MG63 (cell line): ENCODE results near the gene SUSD6. TPM values are rescaled to one million over a fixed set of nuclear protein-coding genes. Genes with fewer than 3 reads are reported as not detected.
"Not testable (repeated sequence)": the region's sequence is repeated elsewhere in the genome, so short reads cannot be mapped to it uniquely, and the experiment has no call there.

Experiments used
- DNase-seq: peaks from one replicate; pipeline ENCODE4 v3.0.0-alpha.2; 2020
- H3K27me3 ChIP-seq: fragments of 250-450 bp; sonication (Bioruptor Pico); 2 replicates; pipeline ENCODE4 v1.5.1; 2020; ENCODE audit warnings: mild to moderate bottlenecking, moderate library complexity
- H3K36me3 ChIP-seq: fragments of 250-450 bp; sonication (Bioruptor Pico); 2 replicates; pipeline ENCODE4 v1.5.1; 2020; ENCODE audit warnings: mild to moderate bottlenecking, moderate library complexity
- H3K4me3 ChIP-seq: fragments of 250-450 bp; sonication (Bioruptor Pico); 2 replicates; pipeline ENCODE4 v1.5.1; 2020; ENCODE audit warnings: mild to moderate bottlenecking, moderate library complexity
- H3K9me3 ChIP-seq: fragments of 250-450 bp; sonication (Bioruptor Pico); 2 replicates; pipeline ENCODE4 v1.5.1; 2020; ENCODE audit warnings: mild to moderate bottlenecking, moderate library complexity
- total RNA-seq: library from RNA; depleted of rRNA; stranded (reverse); fragments of >200 nt; shearing (Covaris generic); gene quantifications from 2 replicates; pipeline ENCODE4 v1.2.3, GENCODE V29; 2014; ENCODE audit warnings: low replicate concordance

SUSD6 gene
- total RNA-seq, 1 experiment from 2014 or later, result 3.1 TPM

DNA sequence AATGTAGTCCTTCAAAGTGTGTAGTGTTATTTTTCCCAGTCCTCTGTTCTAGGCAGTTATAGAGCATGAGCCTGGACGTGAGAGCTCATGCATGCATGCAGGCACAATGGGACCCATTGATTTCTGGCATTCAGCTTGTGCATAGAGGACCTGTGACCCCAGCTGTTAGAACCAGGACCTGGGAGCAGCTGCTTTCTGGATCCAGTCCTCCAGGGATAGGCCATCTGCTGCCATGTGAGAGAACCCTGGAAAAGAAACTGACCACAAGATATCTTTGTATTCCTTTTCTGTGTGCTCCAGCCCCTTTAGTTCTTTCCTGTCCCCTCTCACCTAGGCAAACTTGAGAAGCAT is 76.9 kb downstream of the SUSD6 start:
- DNase-seq, result no peak
- Histone ChIP-seq H3K4me3 (no peak overlapping the region), H3K27me3 (no peaks in the 10 kb centered on the region)

DNA sequence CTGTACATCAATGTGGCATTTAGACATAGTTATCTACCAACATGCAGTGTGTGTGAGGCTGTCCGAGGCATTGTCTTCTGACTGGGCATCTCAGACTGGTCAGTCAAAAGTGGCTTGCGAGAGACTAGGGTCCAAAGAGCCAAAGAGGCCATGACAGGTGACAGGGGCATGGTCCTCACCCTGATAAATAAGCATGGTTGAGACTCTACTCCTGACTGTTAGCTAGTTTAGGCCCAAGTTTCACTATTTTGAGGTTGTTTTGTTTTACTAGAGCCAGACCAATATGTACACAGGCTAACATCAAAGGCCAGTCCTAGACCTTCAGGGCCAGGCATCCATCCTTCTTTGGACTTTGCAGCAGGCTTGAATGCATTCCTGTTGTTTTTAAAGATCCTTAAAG is 78.6 kb downstream of the SUSD6 start:
- Histone ChIP-seq H3K27me3 (no peaks in the 10 kb centered on the region), H3K36me3 (no peaks in the 10 kb centered on the region), H3K4me3 (no peak overlapping the region), H3K9me3 (no peaks in the 10 kb centered on the region)
- no peak for DNase-seq

More for the DNA sequence above, 76.9 kb downstream of the SUSD6 start:
- no peaks in the 10 kb centered on the region for H3K9me3 ChIP-seq
- H3K36me3 ChIP-seq, result no peaks in the 10 kb centered on the region

DNA sequence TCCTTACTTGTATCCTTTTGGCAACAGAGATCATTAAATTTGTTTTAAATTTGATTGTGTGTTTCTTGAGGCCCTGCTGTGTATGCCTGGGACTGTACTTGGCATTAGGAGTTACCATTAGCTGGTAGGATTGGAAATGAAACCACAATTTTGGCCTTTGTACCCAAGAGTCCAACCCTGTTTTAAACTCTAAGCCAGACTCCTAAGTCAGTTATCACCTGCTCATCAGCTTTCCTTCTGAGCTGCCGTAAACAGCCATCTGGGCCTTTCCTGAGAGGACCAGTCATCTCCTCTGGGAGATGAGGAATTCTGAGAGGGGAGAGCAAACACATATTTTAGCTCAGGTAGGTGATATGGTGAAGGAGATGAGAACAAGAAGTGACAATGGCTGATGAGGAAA is 81.2 kb downstream of the SUSD6 start:
- no peaks in the 10 kb centered on the region for H3K9me3 ChIP-seq
- no peak overlapping the region for H3K4me3 ChIP-seq
- no peak for DNase-seq
- no peaks in the 10 kb centered on the region for H3K36me3 ChIP-seq
- H3K27me3 ChIP-seq, result no peaks in the 10 kb centered on the region

DNA sequence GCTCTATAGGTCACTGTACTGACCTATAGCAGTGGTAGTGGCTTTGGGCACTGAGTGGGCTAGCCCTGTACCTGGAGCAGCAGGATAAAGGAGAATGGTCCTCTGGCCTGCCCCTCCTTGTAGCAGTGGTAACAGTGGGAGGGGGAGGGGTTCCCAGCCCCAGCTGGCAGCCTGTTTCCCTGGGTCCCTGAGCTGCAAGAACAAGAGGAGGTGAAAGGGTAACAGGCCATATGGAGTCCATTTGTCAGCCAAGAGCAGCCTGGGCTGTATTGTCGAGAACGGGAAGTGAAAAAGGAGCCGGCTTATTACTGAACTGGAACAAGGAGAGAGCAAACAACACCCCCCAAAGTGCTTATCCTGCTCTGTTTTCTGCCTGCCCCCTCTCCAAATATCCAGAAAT is 81.7 kb downstream of the SUSD6 start:
- DNase-seq, result no peak
- no peak overlapping the region for H3K4me3 ChIP-seq
- H3K9me3 ChIP-seq, result no peaks in the 10 kb centered on the region
- no peaks in the 10 kb centered on the region for H3K36me3 ChIP-seq
- H3K27me3 ChIP-seq, result no peaks in the 10 kb centered on the region

DNA sequence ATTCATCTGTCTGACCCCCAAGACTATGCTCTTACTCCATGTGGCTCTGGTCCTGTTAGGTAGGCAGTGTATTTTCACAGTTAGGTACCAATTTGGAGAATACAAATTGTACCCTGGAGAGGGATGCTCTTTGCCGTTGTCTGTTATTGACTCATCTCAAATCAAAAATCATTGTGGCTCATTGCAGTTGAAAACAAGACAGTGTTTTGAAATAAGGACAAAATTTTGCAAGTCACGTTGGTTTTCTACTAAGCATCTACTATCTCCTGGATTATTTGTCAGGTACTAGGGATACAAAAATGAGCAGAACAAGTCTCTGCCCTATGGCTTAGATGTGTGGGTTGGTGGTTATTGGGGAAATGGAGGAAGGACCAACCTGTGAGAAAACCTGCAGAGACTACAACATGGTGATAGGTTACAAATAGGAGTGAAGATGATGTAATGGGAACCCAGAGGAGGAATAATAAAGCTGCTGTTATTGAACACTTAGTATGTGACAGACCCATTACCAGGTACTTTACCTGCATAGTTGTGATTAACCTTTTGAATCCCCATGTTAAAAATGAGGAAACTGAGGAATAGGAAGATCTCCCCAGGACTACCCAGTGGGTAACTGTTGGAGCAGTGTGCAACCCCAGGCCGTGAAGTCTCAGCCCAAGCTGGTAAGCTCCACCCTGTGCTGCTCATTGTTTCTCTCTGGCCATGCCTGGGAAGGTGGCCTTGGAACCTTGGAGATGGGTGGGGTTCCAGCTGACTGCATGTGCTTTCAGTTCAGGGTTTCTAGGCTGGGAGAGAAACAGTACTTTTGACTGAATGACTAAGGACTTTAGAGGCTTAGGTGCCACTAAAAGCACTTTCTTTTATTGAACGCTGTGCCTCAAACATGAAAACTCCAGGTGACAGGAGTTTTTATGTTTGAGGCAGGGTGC is 82.7 kb downstream of the SUSD6 start:
- Histone ChIP-seq H3K36me3 (no peaks in the 10 kb centered on the region), H3K9me3 (no peaks in the 10 kb centered on the region), H3K4me3 (no peak overlapping the region), H3K27me3 (no peaks in the 10 kb centered on the region)
- no peak for DNase-seq

DNA sequence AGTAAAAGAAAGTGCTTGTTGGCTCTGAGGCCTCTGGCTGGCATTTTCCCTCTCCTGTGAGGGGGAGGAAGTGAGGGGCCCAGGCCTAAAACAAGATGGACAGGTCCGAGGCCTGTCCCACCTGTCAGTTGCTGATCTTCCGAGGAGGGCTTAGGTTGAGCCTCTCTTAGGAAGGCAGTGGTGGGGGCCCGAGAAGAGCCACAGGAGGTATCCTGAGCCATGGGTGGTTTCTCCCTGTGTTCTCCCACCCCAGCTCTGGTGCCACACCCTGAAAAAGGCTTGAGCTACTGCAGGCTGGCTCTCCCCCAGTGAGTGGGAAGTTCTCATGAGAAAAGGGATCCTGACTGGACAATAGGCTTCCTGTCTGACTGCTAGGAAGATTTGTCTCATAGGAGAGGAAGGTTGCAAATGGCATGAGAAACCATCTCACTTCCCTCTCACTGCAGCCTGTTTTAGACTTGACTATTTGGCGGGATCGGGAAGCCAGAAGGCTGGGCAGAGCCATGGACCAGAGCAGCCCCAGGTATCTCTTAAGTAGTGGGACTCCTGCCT is 83.4 kb downstream of the SUSD6 start:
- DNase-seq, result no peak
- H3K4me3 ChIP-seq, result no peak overlapping the region
- no peaks in the 10 kb centered on the region for H3K36me3 ChIP-seq
- no peaks in the 10 kb centered on the region for H3K27me3 ChIP-seq
- no peaks in the 10 kb centered on the region for H3K9me3 ChIP-seq

DNA sequence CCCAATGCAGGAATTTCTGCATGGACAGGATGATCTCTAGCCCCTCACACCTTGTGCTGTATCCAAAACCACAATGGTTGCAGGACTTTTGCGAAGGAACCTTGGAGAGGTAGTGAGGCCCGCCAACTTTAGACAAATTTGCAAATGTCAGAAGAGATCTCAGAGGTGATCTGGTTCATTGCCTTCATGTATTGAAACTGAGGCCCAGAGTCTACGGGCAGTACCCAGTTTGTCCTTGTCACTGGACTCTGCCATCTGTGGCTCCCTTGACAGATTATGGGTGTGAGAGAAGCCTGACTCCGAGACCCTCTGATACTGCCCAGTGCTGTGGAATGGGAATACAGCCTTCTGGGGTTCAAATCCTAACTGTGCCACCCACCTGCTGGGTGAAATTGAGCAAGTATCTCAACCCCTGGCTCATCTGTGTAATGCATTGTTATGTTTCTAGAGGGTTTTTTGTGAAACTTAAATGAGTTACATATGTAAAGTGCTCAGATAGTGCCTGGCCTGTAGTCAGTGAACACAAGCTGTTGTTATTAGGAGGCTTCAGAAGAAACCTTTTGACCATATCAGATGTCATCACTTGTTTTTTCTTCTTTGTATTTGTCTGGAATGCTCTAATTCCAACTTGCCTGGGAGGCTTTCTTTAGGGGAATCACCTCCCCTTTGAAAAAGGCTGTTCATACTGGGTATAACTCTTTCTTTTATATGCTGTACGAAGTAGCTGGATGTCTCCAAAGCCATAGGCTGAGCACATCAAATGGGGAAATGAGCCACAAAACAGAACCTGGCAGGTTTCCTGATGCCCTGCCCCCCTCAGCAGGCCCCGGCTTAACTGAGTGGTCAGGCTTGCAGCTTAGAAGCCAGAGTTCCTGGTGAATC is 84.2 kb downstream of the SUSD6 start:
- Histone ChIP-seq H3K9me3 (no peaks in the 10 kb centered on the region), H3K27me3 (no peaks in the 10 kb centered on the region), H3K4me3 (no peak overlapping the region), H3K36me3 (no peaks in the 10 kb centered on the region)
- DNase-seq, result peak; percentile 32

DNA sequence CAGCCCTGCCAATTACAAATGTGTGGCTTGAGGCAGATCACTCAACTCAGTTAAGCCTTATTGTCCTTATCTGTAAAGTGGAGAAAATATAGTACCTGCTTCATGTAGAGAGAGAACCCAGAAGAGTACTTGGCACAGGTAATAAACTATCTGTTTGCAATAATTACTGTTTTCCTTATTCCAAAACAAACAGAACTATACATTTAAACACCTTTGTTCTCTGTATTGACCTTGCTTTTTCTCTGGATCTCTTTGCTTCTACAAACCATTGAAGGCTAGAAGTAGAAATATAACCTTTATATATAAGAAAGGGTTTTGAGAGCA is 84.8 kb downstream of the SUSD6 start:
- DNase-seq, result no peak
- no peaks in the 10 kb centered on the region for H3K27me3 ChIP-seq
- H3K36me3 ChIP-seq, result no peaks in the 10 kb centered on the region
- H3K4me3 ChIP-seq, result no peak overlapping the region
- H3K9me3 ChIP-seq, result no peaks in the 10 kb centered on the region

DNA sequence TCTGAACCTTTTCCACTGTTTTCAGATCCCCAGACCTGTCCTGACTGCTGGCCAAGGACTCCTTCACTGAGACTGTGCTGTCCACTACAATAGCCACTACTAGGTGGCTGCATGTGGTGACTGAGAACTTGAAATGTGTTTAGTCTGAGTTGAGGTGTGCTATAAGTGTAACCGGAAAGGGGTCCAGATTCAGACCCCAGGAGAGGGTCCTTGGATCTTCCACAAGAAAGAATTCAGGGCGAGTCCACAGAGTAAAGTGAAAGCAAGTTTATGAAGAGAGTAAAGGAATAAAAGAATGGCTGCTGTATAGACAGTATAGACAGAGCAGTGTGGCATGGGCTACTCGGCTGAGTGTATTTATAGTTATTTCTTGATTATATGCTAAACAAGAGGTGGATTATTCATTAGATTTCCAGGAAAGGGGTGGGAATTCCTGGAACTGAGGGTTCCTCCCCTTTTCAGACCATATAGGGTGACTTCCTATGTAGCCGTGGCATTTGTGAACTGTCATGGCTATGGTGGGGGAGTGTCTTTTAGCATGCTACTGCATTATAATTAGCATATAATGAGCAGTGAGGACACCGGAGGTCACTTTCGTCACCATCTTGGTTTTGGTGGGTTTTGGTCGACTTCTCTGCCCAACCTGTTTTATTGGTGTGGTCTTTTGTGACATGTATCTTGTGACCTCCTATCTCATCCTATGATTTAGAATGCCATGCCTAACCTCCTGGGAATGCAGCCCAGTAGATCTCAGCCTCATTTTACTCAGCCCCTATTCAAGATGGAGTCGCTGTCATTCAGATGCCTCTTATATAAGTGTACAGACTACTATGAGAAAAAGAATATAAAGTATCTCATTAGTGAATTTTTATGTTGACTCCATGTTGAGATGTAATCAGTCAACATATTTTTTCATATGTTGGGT is 85.5 kb downstream of the SUSD6 start:
- Histone ChIP-seq H3K9me3 (no peaks in the 10 kb centered on the region), H3K36me3 (no peaks in the 10 kb centered on the region), H3K4me3 (no peak overlapping the region), H3K27me3 (no peaks in the 10 kb centered on the region)
- no peak for DNase-seq

DNA sequence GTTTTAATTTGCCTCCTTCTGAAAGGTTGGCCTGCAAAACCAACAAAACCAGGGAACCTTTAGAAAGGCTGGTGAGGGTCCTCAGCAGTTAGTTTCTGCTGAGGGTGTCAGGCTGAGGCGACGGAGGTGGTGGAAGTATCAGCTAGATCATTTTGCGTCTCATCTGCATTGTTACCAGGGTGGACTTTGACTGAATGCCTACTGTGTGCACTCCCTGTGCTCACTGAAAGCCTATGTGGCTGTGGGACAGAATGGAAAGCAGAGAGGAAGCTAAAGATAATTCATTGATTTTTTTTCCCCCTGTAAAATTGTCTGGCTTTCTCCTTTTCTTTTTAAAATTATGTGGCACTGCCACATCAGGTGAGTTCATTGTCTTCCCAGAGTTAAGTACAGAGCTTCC is 87.2 kb downstream of the SUSD6 start:
- DNase-seq, result no peak

DNA sequence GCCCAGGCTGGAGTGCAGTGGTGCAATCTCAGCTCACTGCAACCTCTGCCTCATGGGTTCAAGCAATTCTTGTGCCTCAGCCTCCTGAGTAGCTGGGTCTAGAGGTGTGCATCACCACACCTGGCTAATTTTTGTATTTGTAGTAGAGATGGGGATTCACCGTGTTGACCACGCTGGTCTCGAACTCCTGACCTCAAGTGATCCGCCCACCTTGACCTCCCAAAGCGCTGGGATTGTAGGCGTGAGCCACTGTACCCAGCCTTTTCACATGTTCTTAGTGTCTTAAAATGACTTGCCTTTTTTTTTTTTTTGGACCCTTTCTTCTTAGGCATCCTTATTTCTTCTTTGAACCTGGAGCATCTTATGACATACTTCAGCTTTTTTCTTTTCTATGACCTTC is 87.8 kb downstream of the SUSD6 start:
- DNase-seq, H3K27me3 ChIP-seq, H3K36me3 ChIP-seq, H3K4me3 ChIP-seq, H3K9me3 ChIP-seq: not testable (repeated sequence)

More for the DNA sequence above, 87.2 kb downstream of the SUSD6 start:
- no peaks in the 10 kb centered on the region for H3K27me3 ChIP-seq
- no peaks in the 10 kb centered on the region for H3K9me3 ChIP-seq
- no peaks in the 10 kb centered on the region for H3K36me3 ChIP-seq
- no peak overlapping the region for H3K4me3 ChIP-seq

DNA sequence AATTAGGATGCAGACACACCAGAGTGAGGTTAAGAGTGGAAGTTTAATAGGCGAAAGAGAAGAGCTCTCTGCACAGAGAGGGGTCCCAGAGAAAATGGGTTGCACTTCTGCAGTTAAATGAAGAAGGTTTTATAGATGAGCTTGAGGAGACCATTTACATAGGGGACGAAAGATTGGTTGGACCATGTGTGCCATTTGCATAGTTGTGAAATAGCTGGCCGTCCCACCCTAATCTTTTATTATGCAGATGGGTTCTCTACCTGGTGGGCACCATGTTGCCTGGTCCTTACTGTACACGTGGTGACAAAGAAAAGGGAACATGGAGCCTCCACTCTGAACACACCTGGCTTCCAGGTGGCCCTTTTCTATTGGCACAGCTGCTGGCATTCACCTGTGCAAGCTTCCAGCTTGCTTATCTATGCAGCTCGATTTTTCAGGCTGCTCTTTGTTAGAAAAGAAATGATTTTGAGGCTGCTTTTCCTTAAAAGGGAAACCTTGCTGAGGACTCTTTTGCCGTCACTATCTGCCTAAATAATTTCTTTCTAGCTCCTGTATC is 88.4 kb downstream of the SUSD6 start:
- no peaks in the 10 kb centered on the region for H3K27me3 ChIP-seq
- H3K9me3 ChIP-seq, result no peaks in the 10 kb centered on the region
- no peaks in the 10 kb centered on the region for H3K36me3 ChIP-seq
- no peak for DNase-seq
- H3K4me3 ChIP-seq, result no peak overlapping the region

DNA sequence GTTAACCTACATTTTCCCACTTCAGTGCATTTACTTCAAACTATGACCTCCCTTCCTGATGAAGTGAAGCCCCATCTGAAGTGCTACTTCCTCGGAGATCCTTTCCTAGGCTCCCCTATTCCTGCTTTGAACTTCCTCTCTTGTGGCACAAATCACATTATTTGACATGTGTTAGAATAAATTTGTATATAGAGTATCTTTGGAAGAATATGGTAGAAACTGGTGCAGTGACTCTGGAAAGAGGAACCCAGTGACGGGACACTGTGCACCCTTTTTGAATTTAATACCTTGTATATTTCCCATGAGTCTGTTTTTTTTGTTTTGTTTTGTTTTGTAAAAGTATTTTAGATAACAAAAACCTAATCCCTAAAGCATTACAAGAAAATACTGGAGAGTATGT is 89.2 kb downstream of the SUSD6 start:
- DNase-seq, result no peak
- no peaks in the 10 kb centered on the region for H3K27me3 ChIP-seq
- no peak overlapping the region for H3K4me3 ChIP-seq
- H3K9me3 ChIP-seq, result no peaks in the 10 kb centered on the region
- H3K36me3 ChIP-seq, result no peaks in the 10 kb centered on the region

DNA sequence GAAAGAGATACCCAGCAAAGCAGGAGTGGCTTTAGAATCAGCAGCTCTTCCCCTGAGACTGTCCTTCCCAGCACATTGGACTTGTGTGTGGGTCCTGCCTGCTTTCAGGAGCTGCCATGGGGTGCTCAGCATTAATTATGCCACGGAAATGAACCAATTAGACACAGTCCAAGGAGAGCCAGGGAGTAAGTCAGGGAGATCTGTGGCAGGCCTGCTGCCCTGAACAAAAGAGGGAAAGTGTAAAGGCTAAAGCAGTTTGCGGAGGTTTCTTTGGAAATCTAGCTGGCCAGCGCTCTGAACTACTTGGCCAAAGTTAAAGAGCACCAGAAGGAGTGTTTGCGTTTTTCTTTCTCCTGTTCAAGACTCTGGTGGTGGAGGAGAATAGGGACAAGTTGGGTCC is 89.9 kb downstream of the SUSD6 start:
- H3K27me3 ChIP-seq, result no peaks in the 10 kb centered on the region

DNA sequence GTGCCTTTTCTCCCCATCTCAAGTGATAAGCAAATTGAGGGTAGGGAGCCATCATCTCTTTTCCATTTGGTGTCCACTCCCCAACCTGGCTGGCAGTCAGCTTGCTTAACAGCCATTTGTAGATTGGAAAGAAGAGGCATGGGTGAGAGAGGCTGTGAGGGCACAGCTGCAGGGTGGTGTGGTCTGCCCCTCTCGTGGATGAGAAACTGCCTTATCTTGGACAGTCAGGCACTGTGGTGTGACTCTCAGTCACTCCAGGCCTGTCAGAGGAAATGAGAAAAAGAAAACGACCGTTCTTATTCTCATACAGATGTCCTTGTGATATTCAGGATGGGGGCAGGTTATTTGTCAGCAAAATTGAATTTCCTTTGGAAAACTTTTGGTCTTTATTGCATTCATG is 90.5 kb downstream of the SUSD6 start:
- no peaks in the 10 kb centered on the region for H3K9me3 ChIP-seq
- DNase-seq, result no peak
- H3K36me3 ChIP-seq, result no peaks in the 10 kb centered on the region
- H3K27me3 ChIP-seq, result no peaks in the 10 kb centered on the region
- no peak overlapping the region for H3K4me3 ChIP-seq

More for the DNA sequence above, 89.9 kb downstream of the SUSD6 start:
- no peaks in the 10 kb centered on the region for H3K9me3 ChIP-seq
- no peak for DNase-seq
- no peak overlapping the region for H3K4me3 ChIP-seq
- no peaks in the 10 kb centered on the region for H3K36me3 ChIP-seq
